ENCODE data around the gene GPR12. TPM values are rescaled to one million over a fixed set of nuclear protein-coding genes. Genes with fewer than 3 reads are reported as not detected.

Gene GPR12
- total and polyA plus RNA-seq, 8 donors, result 0.05 to 0.31 (median 0.18) TPM; not detected in 5

DNA sequence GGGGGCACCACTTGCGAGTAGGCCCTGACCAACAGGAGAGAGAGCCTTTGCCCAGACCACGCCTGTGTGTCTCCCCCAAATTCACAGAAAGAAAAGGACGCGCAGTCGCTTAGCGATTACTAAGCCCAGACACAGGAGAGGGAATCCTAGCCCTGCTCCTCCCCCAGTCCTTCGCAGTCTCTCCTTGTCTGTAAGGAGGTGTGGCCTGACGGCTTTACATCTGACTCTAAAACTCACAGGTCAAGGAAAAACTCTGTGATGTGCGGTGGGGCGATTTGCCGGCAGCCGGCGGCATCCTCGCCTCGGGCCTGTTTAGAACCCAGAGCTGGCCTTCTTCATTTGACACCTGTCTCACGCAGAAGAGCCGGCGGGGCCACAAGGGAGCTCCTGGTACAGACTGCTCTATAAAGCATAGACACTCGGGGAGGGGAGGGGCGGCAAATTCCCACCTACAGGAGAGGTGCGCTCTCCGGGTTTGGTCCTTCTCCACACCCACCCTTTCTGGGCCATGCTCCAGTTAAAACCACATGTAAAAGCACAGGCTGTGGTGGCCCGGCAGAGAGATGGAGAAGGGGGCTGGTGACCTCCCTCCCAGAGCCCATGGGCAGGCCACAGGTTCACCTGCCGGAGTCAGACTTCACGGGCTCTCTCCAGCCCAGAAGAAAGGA, 17.8 kb downstream of the GPR12 start:
- no peaks in the 10 kb centered on the region for H3K36me3 ChIP-seq
- no peaks in the 10 kb centered on the region for H3K4me1 ChIP-seq
- peaks cover 0 to 18% (median 13%) of the 10 kb centered on the region in 4 donors for H3K9me3 ChIP-seq
- WGBS, 5 donors, result 21 to 44% (median 38%) methylated on average over 24 to 25 of the region's 25 CpGs
- TF ChIP-seq POLR2AphosphoS5 (IDR thresholded peaks at IDR 0.05), result no peak
- no peak for TF ChIP-seq POLR2A (IDR thresholded peaks at IDR 0.05)
- H3K4me3 ChIP-seq, result no peak overlapping the region
- H3K27ac ChIP-seq, result no peak overlapping the region
- DNase-seq, result no peak
- intact Hi-C loops (cut with DNase I; ENCODE audit: low total_unique reads), result no loop called here
- H3K27me3 ChIP-seq, result peaks cover 3 to 52% (median 21%) of the 10 kb centered on the region in 3 donors

DNA sequence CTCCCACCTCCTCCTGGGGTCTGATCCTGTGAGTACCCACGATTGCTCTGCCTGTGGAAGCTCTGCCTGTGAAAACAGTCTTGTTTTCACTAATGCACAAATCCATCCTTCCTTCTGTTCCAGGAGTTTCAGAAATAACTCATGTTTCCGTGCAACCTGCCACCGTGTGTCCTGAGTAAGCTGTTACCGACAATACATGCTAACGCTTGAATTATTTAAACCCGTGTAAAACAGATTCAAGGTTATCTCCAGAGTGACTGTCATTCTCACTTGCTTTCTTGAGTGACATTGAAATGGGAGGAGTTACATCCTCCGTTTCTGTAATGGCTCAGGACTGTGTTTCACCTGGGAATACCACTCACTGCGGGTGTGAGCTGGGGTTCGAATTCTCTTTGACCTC, 24.9 kb downstream of the GPR12 start:
- intact Hi-C loops (cut with DNase I; ENCODE audit: low total_unique reads), result no loop called here
- Histone ChIP-seq H3K9me3 (peaks cover 0 to 23% (median 20%) of the 10 kb centered on the region in 4 donors), H3K36me3 (no peaks in the 10 kb centered on the region), H3K27me3 (peaks cover 0 to 17% (median 0%) of the 10 kb centered on the region in 3 donors), H3K4me1 (no peaks in the 10 kb centered on the region), H3K4me3 (no peak overlapping the region), H3K27ac (no peak overlapping the region)
- 75 to 79% (median 76%) methylated on average over 9 of the region's 9 CpGs for WGBS, 5 donors
- DNase-seq, result no peak
- TF ChIP-seq POLR2AphosphoS5 (IDR thresholded peaks at IDR 0.05) (no peak), EP300 (IDR thresholded peaks at IDR 0.05) (no peak), POLR2A (IDR thresholded peaks at IDR 0.05) (no peak)
- TF ChIP-seq, protein P1, sequence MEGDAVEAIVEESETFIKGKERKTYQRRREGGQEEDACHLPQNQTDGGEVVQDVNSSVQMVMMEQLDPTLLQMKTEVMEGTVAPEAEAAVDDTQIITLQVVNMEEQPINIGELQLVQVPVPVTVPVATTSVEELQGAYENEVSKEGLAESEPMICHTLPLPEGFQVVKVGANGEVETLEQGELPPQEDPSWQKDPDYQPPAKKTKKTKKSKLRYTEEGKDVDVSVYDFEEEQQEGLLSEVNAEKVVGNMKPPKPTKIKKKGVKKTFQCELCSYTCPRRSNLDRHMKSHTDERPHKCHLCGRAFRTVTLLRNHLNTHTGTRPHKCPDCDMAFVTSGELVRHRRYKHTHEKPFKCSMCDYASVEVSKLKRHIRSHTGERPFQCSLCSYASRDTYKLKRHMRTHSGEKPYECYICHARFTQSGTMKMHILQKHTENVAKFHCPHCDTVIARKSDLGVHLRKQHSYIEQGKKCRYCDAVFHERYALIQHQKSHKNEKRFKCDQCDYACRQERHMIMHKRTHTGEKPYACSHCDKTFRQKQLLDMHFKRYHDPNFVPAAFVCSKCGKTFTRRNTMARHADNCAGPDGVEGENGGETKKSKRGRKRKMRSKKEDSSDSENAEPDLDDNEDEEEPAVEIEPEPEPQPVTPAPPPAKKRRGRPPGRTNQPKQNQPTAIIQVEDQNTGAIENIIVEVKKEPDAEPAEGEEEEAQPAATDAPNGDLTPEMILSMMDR (IDR thresholded peaks at IDR 0.05), result no peak

DNA sequence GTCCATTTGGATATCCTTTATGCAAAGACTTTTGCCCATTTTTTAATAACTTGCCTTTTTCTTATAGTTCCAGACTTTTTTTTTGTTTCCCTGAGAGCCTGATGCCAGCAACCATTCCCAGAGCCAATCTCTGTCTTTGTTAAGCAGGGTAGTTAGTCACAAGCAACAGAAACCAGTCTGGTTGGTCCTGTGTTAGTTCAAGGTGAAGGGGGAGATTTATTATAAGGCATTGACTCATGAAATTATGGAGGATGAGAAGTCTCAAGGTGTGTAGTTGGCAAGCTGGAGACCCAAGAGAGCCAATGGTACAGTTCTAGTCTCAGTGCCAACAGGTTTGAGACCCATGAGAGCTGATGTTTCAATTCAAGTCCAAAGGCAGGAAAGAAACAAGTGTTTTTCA, 33.0 kb downstream of the GPR12 start:
- intact Hi-C loops (cut with DNase I; ENCODE audit: low total_unique reads), result no loop called here
- Histone ChIP-seq H3K27ac (no peak overlapping the region), H3K36me3 (no peaks in the 10 kb centered on the region), H3K9me3 (no peaks in the 10 kb centered on the region), H3K4me3 (no peak overlapping the region), H3K27me3 (no peaks in the 10 kb centered on the region), H3K4me1 (no peaks in the 10 kb centered on the region)
- no peak for DNase-seq
- TF ChIP-seq EP300 (IDR thresholded peaks at IDR 0.05), result no peak
- TF ChIP-seq POLR2A (IDR thresholded peaks at IDR 0.05), result no peak
- TF ChIP-seq, protein P1 (IDR thresholded peaks at IDR 0.05), result no peak
- no peak for TF ChIP-seq POLR2AphosphoS5 (IDR thresholded peaks at IDR 0.05)

DNA sequence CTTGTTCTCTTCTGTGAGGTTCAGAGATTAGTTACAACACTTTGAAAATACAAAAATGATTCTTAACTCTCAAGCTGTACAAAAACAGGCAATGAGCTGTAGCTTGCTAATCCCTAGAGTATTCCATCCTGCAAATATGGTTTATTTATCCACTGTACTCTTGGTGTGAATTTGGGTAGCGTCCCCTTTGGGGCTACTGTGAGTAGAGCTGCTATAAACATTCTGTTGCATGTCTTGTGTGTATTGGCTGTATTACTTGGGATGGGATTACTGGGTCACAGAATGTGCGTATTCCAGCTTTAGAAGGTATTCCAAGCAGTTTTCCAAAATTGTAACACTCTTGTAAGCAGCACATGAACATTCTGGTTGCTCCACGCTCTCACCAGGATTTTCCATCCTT, 33.5 kb downstream of the GPR12 start:
- intact Hi-C loops (cut with DNase I; ENCODE audit: low total_unique reads), result no loop called here

More for the DNA sequence above, 33.5 kb downstream of the GPR12 start:
- H3K36me3 ChIP-seq, result no peaks in the 10 kb centered on the region
- H3K27me3 ChIP-seq, result no peaks in the 10 kb centered on the region
- WGBS, 5 donors, result 70 to 80% (median 78%) methylated on average over 3 of the region's 3 CpGs
- no peak overlapping the region for H3K4me3 ChIP-seq
- no peak overlapping the region for H3K27ac ChIP-seq
- H3K4me1 ChIP-seq, result no peaks in the 10 kb centered on the region
- no peaks in the 10 kb centered on the region for H3K9me3 ChIP-seq
- TF ChIP-seq EP300 (IDR thresholded peaks at IDR 0.05) (no peak), POLR2AphosphoS5 (IDR thresholded peaks at IDR 0.05) (no peak), POLR2A (IDR thresholded peaks at IDR 0.05) (no peak)
- TF ChIP-seq, protein P1 (IDR thresholded peaks at IDR 0.05), result no peak
- DNase-seq, result no peak
